SK-N-SH (cell line): ENCODE data around the gene AEN. TPM values are rescaled to one million over a fixed set of nuclear protein-coding genes. Genes with fewer than 3 reads are reported as not detected.

Source experiments
- CTCF ChIA-PET: fragments of 300-600, 350-600 bp; formaldehyde crosslinking; extraction: SDS; loops from one replicate; lab custom pipeline; 2021; lab: Yijun Ruan, JAX
- POLR2A ChIA-PET: fragments of 350-600 bp; sonication (Branson Sonifier 250); formaldehyde crosslinking; extraction: SDS; loops from one replicate; lab custom pipeline; 2020; ENCODE audit warnings: antibody characterized with exemption, inconsistent platforms; lab: Yijun Ruan, JAX
- DNase-seq: peaks from one replicate; pipeline ENCODE4 v3.0.0; 2012
- H2AFZ ChIP-seq: fragments of 200-600 bp; sonication (generic); 2 replicates; pipeline ENCODE4 v1.8.1; 2016; ENCODE audit warnings: antibody characterized with exemption, mild to moderate bottlenecking, low read depth
- H3F3A ChIP-seq: fragments of 200-600 bp; sonication (generic); replicated peaks from 2 replicates; pipeline ENCODE3; 2016; ENCODE audit warnings: antibody characterized with exemption, mild to moderate bottlenecking; ENCODE audit not compliant: insufficient read depth
- H3K27ac ChIP-seq, 2 experiments: fragments of 200-500 bp in 1 of 2; fragments of 200-600 bp in 1 of 2; sonication (Bioruptor generic) in 1 of 2; sonication (generic), shearing (Covaris generic) in 1 of 2; 2 replicates each; pipeline versions ENCODE4 v1.5.1 to v1.6.1; 2014 to 2016; ENCODE audit warnings: low read depth in 2 of 2, inconsistent platforms in 1 of 2, low read length in 1 of 2, mild to moderate bottlenecking in 1 of 2, mixed read lengths in 1 of 2
- H3K27me3 ChIP-seq: fragments of 200-600 bp; sonication (generic), shearing (Covaris generic); 2 replicates; pipeline ENCODE4 v1.6.1; 2016; ENCODE audit warnings: mixed run types; ENCODE audit not compliant: insufficient read depth
- H3K36me3 ChIP-seq, 2 experiments: fragments of 200-500 bp in 1 of 2; fragments of 200-600 bp in 1 of 2; sonication (Bioruptor generic) in 1 of 2; sonication (generic) in 1 of 2; replicated peaks in 1 of 2; 2 replicates each; pipeline versions ENCODE3 to v1.5.1; 2014 to 2016; ENCODE audit warnings: low read length in 1 of 2, mild to moderate bottlenecking in 1 of 2; ENCODE audit not compliant: insufficient read depth in 2 of 2, control insufficient read depth in 1 of 2
- H3K4me1 ChIP-seq, 2 experiments: fragments of 200-500 bp in 1 of 2; fragments of 200-600 bp in 1 of 2; sonication (Bioruptor generic) in 1 of 2; sonication (generic), shearing (Covaris generic) in 1 of 2; 2 replicates each; pipeline versions ENCODE4 v1.5.1 to v1.6.1; 2014 to 2016; ENCODE audit warnings: low read depth in 1 of 2, low read length in 1 of 2, mixed run types in 1 of 2; ENCODE audit not compliant: insufficient read depth in 2 of 2, control insufficient read depth in 1 of 2
- H3K4me2 ChIP-seq: fragments of 200-600 bp; sonication (generic), shearing (Covaris generic); 2 replicates; pipeline ENCODE4 v1.6.1; 2017; ENCODE audit warnings: mixed run types
- H3K4me3 ChIP-seq, 2 experiments: fragments of 200-500 bp in 1 of 2; fragments of 200-600 bp in 1 of 2; sonication (Bioruptor generic) in 1 of 2; sonication (generic), shearing (Covaris generic) in 1 of 2; 2 replicates each; pipeline versions ENCODE4 v1.5.1 to v1.8.1; 2014 to 2016; ENCODE audit warnings: low read depth in 2 of 2, inconsistent platforms in 1 of 2, low read length in 1 of 2, mild to moderate bottlenecking in 1 of 2, mixed read lengths in 1 of 2, moderate library complexity in 1 of 2
- H3K79me2 ChIP-seq: fragments of 200-600 bp; sonication (generic); 2 replicates; pipeline ENCODE4 v1.8.1; 2017; ENCODE audit warnings: mild to moderate bottlenecking; ENCODE audit not compliant: insufficient read depth
- H3K9ac ChIP-seq: fragments of 200-600 bp; sonication (generic); 2 replicates; pipeline ENCODE4 v1.6.1; 2017; ENCODE audit warnings: mixed run types
- H3K9me2 ChIP-seq: fragments of 200-600 bp; sonication (generic); 2 replicates; pipeline ENCODE4 v1.6.1; 2017; ENCODE audit warnings: mixed run types
- H3K9me3 ChIP-seq: fragments of 200-600 bp; sonication (generic); 2 replicates; pipeline ENCODE4 v1.6.1; 2017; ENCODE audit warnings: mixed run types, mild to moderate bottlenecking, moderate library complexity
- H4K20me1 ChIP-seq: fragments of 200-600 bp; sonication (generic); 2 replicates; pipeline ENCODE4 v1.6.1; 2017; ENCODE audit warnings: mild to moderate bottlenecking, mixed run types; ENCODE audit not compliant: insufficient read depth
- CHD2 ChIP-seq: fragments of 150-350 bp; IDR thresholded peaks from 2 replicates; pipeline ENCODE4 v1.6.1; 2018; ENCODE audit warnings: low read length; ENCODE audit not compliant: partially characterized antibody
- CTCF ChIP-seq: fragments of 200-600 bp; sonication (generic); IDR thresholded peaks from 2 replicates; pipeline ENCODE4 v1.6.1; 2017; ENCODE audit warnings: antibody characterized with exemption, mild to moderate bottlenecking, moderate library complexity
- ELF1 ChIP-seq: IDR thresholded peaks from 2 replicates; pipeline ENCODE4 v1.4.0; 2012
- EP300 ChIP-seq, 2 experiments: IDR thresholded peaks; 2 replicates each; pipeline versions ENCODE4 v1.4.0 to v1.6.1; 2012; ENCODE audit warnings: borderline replicate concordance in 1 of 2, low read depth in 1 of 2, low read length in 1 of 2
- EZH2phosphoT487 ChIP-seq: fragments of 200-600 bp; sonication (generic); IDR thresholded peaks from 2 replicates; pipeline ENCODE4 v1.6.1; 2017; ENCODE audit warnings: low read depth, mixed run types, mild to moderate bottlenecking, antibody characterized with exemption, moderate library complexity, borderline replicate concordance
- FOXJ3 ChIP-seq: sonication (generic); formaldehyde crosslinking; IDR thresholded peaks from 2 replicates; pipeline ENCODE4 v1.5.1; 2020; ENCODE audit warnings: mild to moderate bottlenecking, missing genetic modification reagents
- GATA2 ChIP-seq: sonication (generic); formaldehyde crosslinking; IDR thresholded peaks from 2 replicates; pipeline ENCODE4 v1.5.0; 2020; ENCODE audit warnings: mild to moderate bottlenecking, missing genetic modification reagents
- MXI1 ChIP-seq: IDR thresholded peaks from 2 replicates; pipeline ENCODE4 v1.6.1; 2012; ENCODE audit warnings: mild to moderate bottlenecking, low read depth, low read length, improper control_type of control experiment
- POLR2AphosphoS5 ChIP-seq: IDR thresholded peaks from 2 replicates; pipeline ENCODE4 v1.6.1; 2012; ENCODE audit warnings: low read depth, low read length
- RAD21 ChIP-seq: IDR thresholded peaks from 2 replicates; pipeline ENCODE4 v1.6.1; 2012; ENCODE audit warnings: mild to moderate bottlenecking, low read length
- REST ChIP-seq: IDR thresholded peaks from 2 replicates; pipeline ENCODE4 v1.6.1; 2012; ENCODE audit warnings: mild to moderate bottlenecking, low read depth, low read length, moderate library complexity
- SIN3A ChIP-seq: IDR thresholded peaks from 2 replicates; pipeline ENCODE4 v1.6.1; 2012; ENCODE audit warnings: low read depth, mild to moderate bottlenecking, low read length, moderate library complexity, borderline replicate concordance
- TEAD4 ChIP-seq: IDR thresholded peaks from 2 replicates; pipeline ENCODE4 v1.4.0; 2012; ENCODE audit warnings: mild to moderate bottlenecking, borderline replicate concordance; ENCODE audit not compliant: insufficient read depth
- USF1 ChIP-seq: IDR thresholded peaks from 2 replicates; pipeline ENCODE4 v1.4.0; 2012; ENCODE audit warnings: low read depth, borderline replicate concordance
- YY1 ChIP-seq: IDR thresholded peaks from 2 replicates; pipeline ENCODE4 v1.4.0; 2012; ENCODE audit warnings: low read depth, mild to moderate bottlenecking
- WGBS: methylation state at CpG from one replicate; pipeline ENCODE4 v1.1.6; 2017; ENCODE audit warnings: low lambda C conversion rate; 5-methylcytosine and 5-hydroxymethylcytosine counted together
- polyA plus RNA-seq, 3 experiments: library from polyadenylated mRNA; depleted of rRNA; stranded (reverse); fragments of >200 nt; gene quantifications; 2 replicates each; pipeline ENCODE4 v1.2.3, GENCODE V29; 2012

AEN gene
- polyA plus RNA-seq, 1 of the 3 experiments (the other 2 are of a cell fraction), result 46.4 TPM

- TF ChIP-seq EZH2phosphoT487 (no peak), USF1 (no peak), CTCF (no peak), RAD21 (no peak), TEAD4 (no peak)
- TF ChIP-seq, all 33 proteins: peak for 0
Observed at GRCh38 chr15:88645171-88646087, 24.3 kb downstream of the AEN start (continued).

- Histone ChIP-seq H2AFZ (no peak overlapping the region), H3F3A (peaks cover 5% of the 10 kb centered on the region), H3K36me3 (no peaks in the 10 kb centered on the region), H3K4me3 (no peak overlapping the region), H3K79me2 (no peaks in the 10 kb centered on the region), H3K27me3 (no peaks in the 10 kb centered on the region), H3K9me3 (no peaks in the 10 kb centered on the region), H3K4me2 (no peak overlapping the region), H4K20me1 (no peaks in the 10 kb centered on the region), H3K9ac (no peak overlapping the region), H3K9me2 (no peaks in the 10 kb centered on the region), H3K4me1 (peaks cover 6 to 16% of the 10 kb centered on the region in 2 experiments; a peak in 2 of 4 replicates), H3K27ac (no peak overlapping the region)
- WGBS, result 89% methylated on average over 1 of the region's 1 CpG
- TF ChIP-seq ELF1 (no peak), FOXJ3 (CRISPR knock-in tag) (no peak), POLR2AphosphoS5 (no peak), EP300 (IDR thresholded peaks at IDR 0.05; ENCODE audit: borderline replicate concordance in 1 of 2, low read depth in 1 of 2, low read length in 1 of 2) (no peak), REST (no peak), GATA2 (CRISPR knock-in tag) (no peak), MXI1 (no peak), CHD2 (no peak), YY1 (no peak), SIN3A (no peak)
- ChIA-PET POLR2A (no interaction called here), CTCF (interaction anchor here (1.4 to 1.9 kb wide), 2 partner anchors 11 to 259 kb away, joined by 4 to 10 read pairs; no protein-coding TSS in a partner anchor)
- no peak for DNase-seq
Observed at GRCh38 chr15:88646088-88646405, 24.9 kb downstream of the AEN start.
